ENCODE measurements around the gene ZNF662. TPM values are rescaled to one million over a fixed set of nuclear protein-coding genes. Genes with fewer than 3 reads are reported as not detected.

The ZNF662 gene
- total and polyA plus RNA-seq, 9 of the 15 experiments (the other 6 are each of a cell fraction or from before 2014, with no cell fraction given) = 0.07 to 0.55 (median 0.27) TPM

GRCh38 chr3:42880601-42881451, 25.1 kb upstream of the ZNF662 start (continued):
- TF ChIP-seq IRF9 (tag; IDR thresholded peaks at IDR 0.05) (no peak), GTF3C2 (IDR thresholded peaks at IDR 0.05; ENCODE audit: borderline replicate concordance, extremely low read depth, insufficient read length) (no peak), NFATC3 (IDR thresholded peaks at IDR 0.05) (no peak), ZNF668 (CRISPR knock-in tag; IDR thresholded peaks at IDR 0.05) (no peak), KLF6 (CRISPR knock-in tag; IDR thresholded peaks at IDR 0.05; ENCODE audit: borderline replicate concordance) (peak; percentile 72; the same call in 1 of the 2 replicates), PML (IDR thresholded peaks at IDR 0.05; ENCODE audit: low read length) (no peak), MCM2 (IDR thresholded peaks at IDR 0.05; ENCODE audit: low read depth) (no peak), ZBTB17 (CRISPR knock-in tag; IDR thresholded peaks at IDR 0.05) (0 out of 2 replicates have a peak, but pooled peaks have one; percentile 27), E4F1 (CRISPR knock-in tag; IDR thresholded peaks at IDR 0.05; ENCODE audit: borderline replicate concordance) (no peak), KHSRP (IDR thresholded peaks at IDR 0.05) (no peak), ZNF431 (CRISPR knock-in tag; IDR thresholded peaks at IDR 0.05) (0 out of 2 replicates have a peak, but pooled peaks have one; percentile 45), SNAPC5 (CRISPR knock-in tag; IDR thresholded peaks at IDR 0.05) (no peak), ZFP1 (CRISPR knock-in tag; IDR thresholded peaks at IDR 0.05) (no peak), NR4A1 (CRISPR knock-in tag; IDR thresholded peaks at IDR 0.05) (no peak), NR4A1 (tag; IDR thresholded peaks at IDR 0.05) (no peak), TEAD1 (CRISPR knock-in tag; IDR thresholded peaks at IDR 0.05) (peak in 1 of 2 experiments; percentile 79; a peak in 2 of 4 replicates)

Measured in K562 (cell line).